Uterus (tissue), 4 donors: Measurements from ENCODE around the gene RARRES2. TPM values are rescaled to one million over a fixed set of nuclear protein-coding genes. Genes with fewer than 3 reads are reported as not detected.

Source experiments
- DNase-seq, 2 donors: peaks; one replicate each; pipeline ENCODE4 v3.0.0-alpha.2; 2019 to 2020
- H3K27ac ChIP-seq, 2 donors: fragments of 200-600 bp; sonication (generic); 1 replicate in 1 of 2; 2 replicates in 1 of 2; pipeline ENCODE4 v1.5.1; 2016 to 2018
- H3K27me3 ChIP-seq, 2 donors: fragments of 200-600 bp; sonication (generic); one replicate each; pipeline ENCODE4 v1.5.1; 2018 to 2019; ENCODE audit warnings: control low read depth in 1 of 2
- H3K36me3 ChIP-seq, 2 donors: fragments of 200-600 bp; sonication (generic); one replicate each; pipeline ENCODE4 v1.5.1; 2019; ENCODE audit warnings: control low read depth in 1 of 2
- H3K4me1 ChIP-seq, 2 donors: fragments of 200-600 bp; sonication (generic); one replicate each; pipeline ENCODE4 v1.5.1; 2018 to 2019; ENCODE audit warnings: control low read depth in 1 of 2
- H3K4me3 ChIP-seq, 2 donors: fragments of 200-600 bp; sonication (generic); 1 replicate in 1 of 2; 2 replicates in 1 of 2; pipeline ENCODE4 v1.5.1; 2018 to 2019; ENCODE audit warnings: mild to moderate bottlenecking in 1 of 2
- H3K9me3 ChIP-seq, 2 donors: fragments of 200-600 bp; sonication (generic); one replicate each; pipeline ENCODE4 v1.5.1; 2019; ENCODE audit warnings: control low read depth in 1 of 2
- POLR2A ChIP-seq, 2 donors: fragments of 450-650 bp; IDR thresholded peaks; one replicate each; pipeline ENCODE4 v1.6.1; 2016; ENCODE audit warnings: antibody characterized with exemption in 2 of 2, mild to moderate bottlenecking in 1 of 2, moderate library complexity in 1 of 2
- intact Hi-C: fragments of 100-400 bp; cut with DNase I; formaldehyde crosslinking; loops from one replicate; pipeline ENCODE4 v1.15.1; 2023; ENCODE audit warnings: low total_unique reads
- total RNA-seq, 4 donors: library from RNA; depleted of rRNA in 3 of 4; stranded (reverse); fragments of >200 nt in 3 of 4; gene quantifications; one replicate each; pipeline versions ENCODE4 v1.1.0 to v1.2.4, GENCODE V29; 2014 to 2023
- TF ChIP-seq, protein P1 (sequence below), 4 experiments: fragments of 200-600 bp in 2 of 4; fragments of 450-650 bp in 2 of 4; sonication (generic) in 2 of 4; IDR thresholded peaks; one replicate each; pipeline ENCODE4 v1.5.1; 2016 to 2019; ENCODE audit warnings: antibody characterized with exemption in 4 of 4, mild to moderate bottlenecking in 2 of 4, moderate library complexity in 1 of 4
- donor health status: DM: yes; HTN: yes; CAD: no.

RARRES2 gene
- total RNA-seq, 4 donors from 2014 or later = 128 to 536 (median 236) TPM

DNA sequence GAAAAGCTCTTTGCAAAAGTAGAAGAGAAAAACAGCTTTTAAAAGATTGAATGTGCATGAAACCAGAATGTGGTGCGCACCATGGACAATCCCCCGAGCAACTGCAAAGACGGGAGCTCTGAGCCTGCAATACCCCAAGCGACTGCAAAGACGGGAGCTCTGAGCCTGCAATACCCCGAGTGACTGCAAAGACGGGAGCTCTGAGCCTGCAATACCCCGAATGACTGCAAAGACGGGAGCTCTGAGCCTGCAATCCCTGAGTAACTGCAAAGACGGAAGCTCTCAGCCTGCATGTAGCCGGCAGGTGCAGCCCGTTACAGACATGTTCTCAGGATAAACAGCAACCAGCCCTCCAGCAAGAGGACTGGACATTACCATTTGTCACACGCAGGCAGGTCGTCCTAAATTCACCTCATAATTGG is 43.9 kb upstream of the RARRES2 start:
- TF ChIP-seq POLR2A (IDR thresholded peaks at IDR 0.05) = no peak
- TF ChIP-seq, protein P1, sequence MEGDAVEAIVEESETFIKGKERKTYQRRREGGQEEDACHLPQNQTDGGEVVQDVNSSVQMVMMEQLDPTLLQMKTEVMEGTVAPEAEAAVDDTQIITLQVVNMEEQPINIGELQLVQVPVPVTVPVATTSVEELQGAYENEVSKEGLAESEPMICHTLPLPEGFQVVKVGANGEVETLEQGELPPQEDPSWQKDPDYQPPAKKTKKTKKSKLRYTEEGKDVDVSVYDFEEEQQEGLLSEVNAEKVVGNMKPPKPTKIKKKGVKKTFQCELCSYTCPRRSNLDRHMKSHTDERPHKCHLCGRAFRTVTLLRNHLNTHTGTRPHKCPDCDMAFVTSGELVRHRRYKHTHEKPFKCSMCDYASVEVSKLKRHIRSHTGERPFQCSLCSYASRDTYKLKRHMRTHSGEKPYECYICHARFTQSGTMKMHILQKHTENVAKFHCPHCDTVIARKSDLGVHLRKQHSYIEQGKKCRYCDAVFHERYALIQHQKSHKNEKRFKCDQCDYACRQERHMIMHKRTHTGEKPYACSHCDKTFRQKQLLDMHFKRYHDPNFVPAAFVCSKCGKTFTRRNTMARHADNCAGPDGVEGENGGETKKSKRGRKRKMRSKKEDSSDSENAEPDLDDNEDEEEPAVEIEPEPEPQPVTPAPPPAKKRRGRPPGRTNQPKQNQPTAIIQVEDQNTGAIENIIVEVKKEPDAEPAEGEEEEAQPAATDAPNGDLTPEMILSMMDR (IDR thresholded peaks at IDR 0.05) = no peak
- H3K4me1 ChIP-seq = no peaks in the 10 kb centered on the region
- H3K27me3 ChIP-seq = no peaks in the 10 kb centered on the region
- no peaks in the 10 kb centered on the region for H3K9me3 ChIP-seq
- H3K36me3 ChIP-seq = no peaks in the 10 kb centered on the region
- DNase-seq = no peak
- H3K4me3 ChIP-seq = no peak overlapping the region
- intact Hi-C loops = no loop called here
- no peak overlapping the region for H3K27ac ChIP-seq

DNA sequence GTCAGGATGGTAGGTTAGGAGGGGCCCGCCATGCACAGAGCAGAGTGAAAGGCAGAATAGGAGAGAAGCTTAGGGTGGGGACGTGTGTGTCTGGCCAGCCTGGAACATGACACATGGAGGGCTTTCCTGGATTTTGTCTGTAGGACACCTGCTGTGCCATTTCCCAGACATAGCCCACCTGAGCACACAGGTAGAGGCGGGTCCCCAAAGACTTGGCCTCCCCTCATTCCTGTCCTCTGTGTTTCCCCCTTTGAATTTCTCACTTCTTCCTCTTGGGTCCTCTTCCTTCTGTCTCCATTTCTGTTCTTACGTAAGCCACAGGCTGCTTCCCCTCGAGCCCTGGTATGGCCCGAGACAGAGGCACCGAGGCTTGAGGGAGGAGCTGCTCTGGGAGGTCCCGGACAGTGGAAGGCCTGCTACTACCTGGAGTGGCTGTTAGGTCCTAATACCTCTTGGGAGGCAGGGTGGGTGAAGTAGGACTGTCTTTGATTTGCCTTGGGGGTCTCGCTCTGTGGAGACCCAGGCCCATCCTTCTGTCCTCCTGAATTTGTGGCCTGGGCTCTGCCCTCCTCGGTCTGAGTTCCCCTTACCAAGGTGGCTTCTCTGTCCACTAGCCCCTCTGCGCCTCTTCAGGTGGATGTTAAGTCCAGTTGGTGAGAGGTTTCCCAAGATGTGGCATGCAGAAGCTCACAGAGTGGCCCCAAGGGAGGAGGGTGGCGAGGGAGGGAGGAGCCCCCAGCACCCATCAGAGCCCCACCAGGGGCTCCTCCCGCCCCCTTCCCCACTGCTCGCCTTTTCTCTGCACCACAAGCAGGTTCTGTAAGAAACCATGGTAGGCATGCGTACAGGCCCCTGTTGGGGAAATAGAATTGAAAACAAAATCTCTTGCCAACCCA is 43.2 kb upstream of the RARRES2 start:
- Histone ChIP-seq H3K36me3 (no peaks in the 10 kb centered on the region), H3K4me1 (no peaks in the 10 kb centered on the region), H3K27me3 (no peaks in the 10 kb centered on the region), H3K4me3 (no peak overlapping the region), H3K27ac (no peak overlapping the region), H3K9me3 (no peaks in the 10 kb centered on the region)
- intact Hi-C loops = no loop called here
- TF ChIP-seq POLR2A (IDR thresholded peaks at IDR 0.05) = no peak
- TF ChIP-seq, protein P1 (IDR thresholded peaks at IDR 0.05) = no peak
- no peak for DNase-seq

DNA sequence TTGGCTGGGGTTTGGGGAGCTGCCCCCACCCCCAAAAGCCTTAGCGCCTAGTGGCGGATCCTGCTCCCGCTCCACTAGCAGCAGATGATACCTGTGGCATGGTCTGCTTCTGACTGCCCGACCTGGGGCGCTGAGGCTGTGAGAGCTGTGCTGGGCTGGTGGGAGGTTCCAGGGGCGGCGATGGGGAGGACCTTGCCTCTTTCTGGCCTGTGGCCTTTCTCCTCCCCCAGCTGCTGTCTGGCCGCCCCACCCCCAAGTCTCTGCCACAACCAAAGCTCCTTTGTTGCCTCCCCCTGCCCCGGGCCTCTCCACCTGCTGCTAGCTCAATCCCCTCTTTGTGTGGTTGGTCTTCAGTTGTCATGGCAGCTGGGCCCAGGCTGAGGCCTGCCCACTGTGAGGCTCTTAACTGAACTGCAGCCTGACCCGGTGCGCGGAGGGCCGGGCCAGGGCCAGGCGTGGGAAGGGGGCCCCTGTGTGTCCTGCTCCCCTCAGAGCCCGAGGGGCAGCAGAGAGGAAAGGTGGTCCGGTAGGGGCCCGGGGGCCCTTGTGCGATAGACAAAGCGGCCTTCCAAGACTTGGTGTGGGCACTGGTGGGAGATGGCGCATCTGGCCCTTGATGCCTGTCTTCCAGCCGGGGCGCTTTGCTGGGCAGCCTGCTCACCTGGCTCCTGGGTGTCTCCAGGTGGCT is 42.4 kb upstream of the RARRES2 start:
- no peaks in the 10 kb centered on the region for H3K4me1 ChIP-seq
- no peaks in the 10 kb centered on the region for H3K27me3 ChIP-seq
- H3K27ac ChIP-seq = no peak overlapping the region
- no peak overlapping the region for H3K4me3 ChIP-seq
- no peak for DNase-seq
- H3K9me3 ChIP-seq = no peaks in the 10 kb centered on the region
- no peaks in the 10 kb centered on the region for H3K36me3 ChIP-seq
- no peak for TF ChIP-seq POLR2A (IDR thresholded peaks at IDR 0.05)
- TF ChIP-seq, protein P1 (IDR thresholded peaks at IDR 0.05) = no peak
- intact Hi-C loops = no loop called here

DNA sequence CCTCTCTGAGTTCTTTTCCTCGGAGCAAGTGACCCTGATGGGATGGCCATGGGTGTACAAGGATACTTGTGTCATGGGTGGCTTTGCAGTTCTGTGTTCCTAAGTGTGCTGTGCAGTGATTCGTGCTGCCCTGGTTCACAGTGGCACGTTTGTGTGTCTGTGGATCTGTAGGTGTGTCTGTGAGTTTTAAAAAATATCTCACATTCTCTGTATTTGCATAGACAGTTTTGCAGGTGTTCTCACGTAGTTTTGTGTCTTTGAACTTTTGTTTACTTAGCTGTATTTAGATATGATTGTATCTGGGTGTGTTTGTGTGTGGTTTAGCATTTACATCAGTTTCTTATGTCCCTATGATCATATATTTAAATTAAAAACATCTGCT is 41.4 kb upstream of the RARRES2 start:
- H3K4me3 ChIP-seq = no peak overlapping the region
- H3K9me3 ChIP-seq = no peaks in the 10 kb centered on the region
- H3K36me3 ChIP-seq = no peaks in the 10 kb centered on the region
- no peaks in the 10 kb centered on the region for H3K27me3 ChIP-seq
- intact Hi-C loops = no loop called here
- H3K27ac ChIP-seq = no peak overlapping the region
- no peak for TF ChIP-seq POLR2A (IDR thresholded peaks at IDR 0.05)
- TF ChIP-seq, protein P1 (IDR thresholded peaks at IDR 0.05) = no peak
- no peaks in the 10 kb centered on the region for H3K4me1 ChIP-seq
- DNase-seq = no peak
